ENCODE measurements around the gene FAM174C.

FAM174C gene

GRCh38 chr19:1248786-1249297, 26.5 kb upstream of the FAM174C start (continued):
- TF ChIP-seq AEBP2 (tag by site-specific recombination; IDR thresholded peaks at IDR 0.05; ENCODE audit: borderline replicate concordance) (no peak), ZNF776 (tag by site-specific recombination; IDR thresholded peaks at IDR 0.05; ENCODE audit: borderline replicate concordance) (no peak), ZNF624 (tag by site-specific recombination; IDR thresholded peaks at IDR 0.05) (no peak), CTCF (tag by site-specific recombination; IDR thresholded peaks at IDR 0.05) (peak; percentile 66), KLF1 (tag by site-specific recombination; IDR thresholded peaks at IDR 0.05) (peak; percentile 83), ZNF529 (tag by site-specific recombination; IDR thresholded peaks at IDR 0.05; ENCODE audit: insufficient replicate concordance) (no peak), ZNF548 (tag by site-specific recombination; IDR thresholded peaks at IDR 0.05) (no peak), ZNF76 (tag by site-specific recombination; IDR thresholded peaks at IDR 0.05; ENCODE audit: borderline replicate concordance, low read depth) (peak; percentile 13; the same call in 1 of the 2 replicates), KLF10 (tag by site-specific recombination; IDR thresholded peaks at IDR 0.05) (peak; percentile 94), BCL11A (tag by site-specific recombination; IDR thresholded peaks at IDR 0.05; ENCODE audit: low read depth) (peak; percentile 39; the same call in 1 of the 2 replicates), GLIS2 (tag by site-specific recombination; IDR thresholded peaks at IDR 0.05) (peak; percentile 76), ZEB2 (tag by site-specific recombination; IDR thresholded peaks at IDR 0.05) (peak; percentile 79), ZNF677 (tag by site-specific recombination; IDR thresholded peaks at IDR 0.05) (0 out of 2 replicates have a peak, but pooled peaks have one; percentile 11), ZIC2 (tag by site-specific recombination; IDR thresholded peaks at IDR 0.05) (peak; percentile 55; the same call in 1 of the 2 replicates), PATZ1 (tag by site-specific recombination; IDR thresholded peaks at IDR 0.05) (peak; percentile 95), WT1 (tag by site-specific recombination; IDR thresholded peaks at IDR 0.05) (peak; percentile 72), BCL11B (tag by site-specific recombination; IDR thresholded peaks at IDR 0.05; ENCODE audit: low read depth) (peak; percentile 82), ZNF639 (tag by site-specific recombination; IDR thresholded peaks at IDR 0.05) (0 out of 2 replicates have a peak, but pooled peaks have one; percentile 18), PRDM1 (tag by site-specific recombination; IDR thresholded peaks at IDR 0.05) (no peak), KLF16 (tag by site-specific recombination; IDR thresholded peaks at IDR 0.05) (peak; percentile 90), YY1 (tag by site-specific recombination; IDR thresholded peaks at IDR 0.05) (no peak), ZBTB1 (tag by site-specific recombination; IDR thresholded peaks at IDR 0.05) (0 out of 2 replicates have a peak, but pooled peaks have one; percentile 46), ZNF645 (tag by site-specific recombination; IDR thresholded peaks at IDR 0.05) (no peak), SP7 (tag by site-specific recombination; IDR thresholded peaks at IDR 0.05) (peak; percentile 25)
- TF ChIP-seq, protein P1, sequence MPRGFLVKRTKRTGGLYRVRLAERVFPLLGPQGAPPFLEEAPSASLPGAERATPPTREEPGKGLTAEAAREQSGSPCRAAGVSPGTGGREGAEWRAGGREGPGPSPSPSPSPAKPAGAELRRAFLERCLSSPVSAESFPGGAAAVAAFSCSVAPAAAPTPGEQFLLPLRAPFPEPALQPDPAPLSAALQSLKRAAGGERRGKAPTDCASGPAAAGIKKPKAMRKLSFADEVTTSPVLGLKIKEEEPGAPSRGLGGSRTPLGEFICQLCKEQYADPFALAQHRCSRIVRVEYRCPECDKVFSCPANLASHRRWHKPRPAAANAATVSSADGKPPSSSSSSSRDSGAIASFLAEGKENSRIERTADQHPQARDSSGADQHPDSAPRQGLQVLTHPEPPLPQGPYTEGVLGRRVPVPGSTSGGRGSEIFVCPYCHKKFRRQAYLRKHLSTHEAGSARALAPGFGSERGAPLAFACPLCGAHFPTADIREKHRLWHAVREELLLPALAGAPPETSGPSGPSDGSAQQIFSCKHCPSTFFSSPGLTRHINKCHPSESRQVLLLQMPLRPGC (tag by site-specific recombination; IDR thresholded peaks at IDR 0.05), result 0 out of 2 replicates have a peak, but pooled peaks have one; percentile 48
- TF ChIP-seq, protein P2, sequence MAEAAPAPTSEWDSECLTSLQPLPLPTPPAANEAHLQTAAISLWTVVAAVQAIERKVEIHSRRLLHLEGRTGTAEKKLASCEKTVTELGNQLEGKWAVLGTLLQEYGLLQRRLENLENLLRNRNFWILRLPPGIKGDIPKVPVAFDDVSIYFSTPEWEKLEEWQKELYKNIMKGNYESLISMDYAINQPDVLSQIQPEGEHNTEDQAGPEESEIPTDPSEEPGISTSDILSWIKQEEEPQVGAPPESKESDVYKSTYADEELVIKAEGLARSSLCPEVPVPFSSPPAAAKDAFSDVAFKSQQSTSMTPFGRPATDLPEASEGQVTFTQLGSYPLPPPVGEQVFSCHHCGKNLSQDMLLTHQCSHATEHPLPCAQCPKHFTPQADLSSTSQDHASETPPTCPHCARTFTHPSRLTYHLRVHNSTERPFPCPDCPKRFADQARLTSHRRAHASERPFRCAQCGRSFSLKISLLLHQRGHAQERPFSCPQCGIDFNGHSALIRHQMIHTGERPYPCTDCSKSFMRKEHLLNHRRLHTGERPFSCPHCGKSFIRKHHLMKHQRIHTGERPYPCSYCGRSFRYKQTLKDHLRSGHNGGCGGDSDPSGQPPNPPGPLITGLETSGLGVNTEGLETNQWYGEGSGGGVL (tag by site-specific recombination; IDR thresholded peaks at IDR 0.05), result peak; percentile 41
- TF ChIP-seq, protein P3, sequence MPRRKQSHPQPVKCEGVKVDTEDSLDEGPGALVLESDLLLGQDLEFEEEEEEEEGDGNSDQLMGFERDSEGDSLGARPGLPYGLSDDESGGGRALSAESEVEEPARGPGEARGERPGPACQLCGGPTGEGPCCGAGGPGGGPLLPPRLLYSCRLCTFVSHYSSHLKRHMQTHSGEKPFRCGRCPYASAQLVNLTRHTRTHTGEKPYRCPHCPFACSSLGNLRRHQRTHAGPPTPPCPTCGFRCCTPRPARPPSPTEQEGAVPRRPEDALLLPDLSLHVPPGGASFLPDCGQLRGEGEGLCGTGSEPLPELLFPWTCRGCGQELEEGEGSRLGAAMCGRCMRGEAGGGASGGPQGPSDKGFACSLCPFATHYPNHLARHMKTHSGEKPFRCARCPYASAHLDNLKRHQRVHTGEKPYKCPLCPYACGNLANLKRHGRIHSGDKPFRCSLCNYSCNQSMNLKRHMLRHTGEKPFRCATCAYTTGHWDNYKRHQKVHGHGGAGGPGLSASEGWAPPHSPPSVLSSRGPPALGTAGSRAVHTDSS (tag by site-specific recombination; IDR thresholded peaks at IDR 0.05), result peak; percentile 21; the same call in 1 of the 2 replicates
